ENCODE results near the gene KRTAP10-2.

The KRTAP10-2 gene

GRCh38 chr21:44579056-44579832, 27.9 kb upstream of the KRTAP10-2 start:
- no peaks in the 10 kb centered on the region for H3K79me2 ChIP-seq (ENCODE audit: insufficient read depth, low read depth)
- no peaks in the 10 kb centered on the region for H3K4me1 ChIP-seq (ENCODE audit: low read depth, poor library complexity, severe bottlenecking)
- H4K20me1 ChIP-seq (ENCODE audit: insufficient read depth) = no peaks in the 10 kb centered on the region
- no peak for TF ChIP-seq CTCF (conservative IDR thresholded peaks at IDR 0.05; ENCODE audit: low read depth, low read length)
- no peak overlapping the region for H2AFZ ChIP-seq (ENCODE audit: low read depth)
- no peak overlapping the region for H3K4me2 ChIP-seq
- peaks cover 50% of the 10 kb centered on the region; the same call in 1 of the 2 replicates for H3K27me3 ChIP-seq (ENCODE audit: insufficient read depth, low read depth)
- H3K9ac ChIP-seq = no peak overlapping the region
- no peak overlapping the region for H3K27ac ChIP-seq
- no peaks in the 10 kb centered on the region for H3K36me3 ChIP-seq (ENCODE audit: insufficient read depth)
- H3K4me3 ChIP-seq (IDR thresholded peaks at IDR 0.05; ENCODE audit: insufficient read depth, low read depth, low read length) = no peak overlapping the region

- H3K9ac ChIP-seq = no peak overlapping the region
- no peak overlapping the region for H3K4me2 ChIP-seq
- H2AFZ ChIP-seq (ENCODE audit: low read depth) = no peak overlapping the region
- no peaks in the 10 kb centered on the region for H3K79me2 ChIP-seq (ENCODE audit: insufficient read depth, low read depth)
- no peaks in the 10 kb centered on the region for H3K36me3 ChIP-seq (ENCODE audit: insufficient read depth)
- H3K27ac ChIP-seq = no peak overlapping the region
- H3K4me1 ChIP-seq (ENCODE audit: low read depth, poor library complexity, severe bottlenecking) = no peaks in the 10 kb centered on the region
- H3K27me3 ChIP-seq (ENCODE audit: insufficient read depth, low read depth) = peaks cover 46% of the 10 kb centered on the region; the same call in 1 of the 2 replicates
- H4K20me1 ChIP-seq (ENCODE audit: insufficient read depth) = no peaks in the 10 kb centered on the region
- H3K4me3 ChIP-seq (IDR thresholded peaks at IDR 0.05; ENCODE audit: insufficient read depth, low read depth, low read length) = no peak overlapping the region
- no peak for TF ChIP-seq CTCF (conservative IDR thresholded peaks at IDR 0.05; ENCODE audit: low read depth, low read length)
Observed at GRCh38 chr21:44578371-44579055, 27.2 kb upstream of the KRTAP10-2 start.

GRCh38 chr21:44576025-44576420, 24.7 kb upstream of the KRTAP10-2 start:
- no peak overlapping the region for H3K4me2 ChIP-seq
- H3K79me2 ChIP-seq (ENCODE audit: insufficient read depth, low read depth) = no peaks in the 10 kb centered on the region
- no peak overlapping the region for H3K4me3 ChIP-seq (IDR thresholded peaks at IDR 0.05; ENCODE audit: insufficient read depth, low read depth, low read length)
- H3K27me3 ChIP-seq (ENCODE audit: insufficient read depth, low read depth) = peaks cover 50% of the 10 kb centered on the region
- H3K4me1 ChIP-seq (ENCODE audit: low read depth, poor library complexity, severe bottlenecking) = no peaks in the 10 kb centered on the region
- no peak overlapping the region for H2AFZ ChIP-seq (ENCODE audit: low read depth)
- H3K27ac ChIP-seq = no peak overlapping the region
- H3K9ac ChIP-seq = no peak overlapping the region
- H4K20me1 ChIP-seq (ENCODE audit: insufficient read depth) = no peaks in the 10 kb centered on the region
- no peak for TF ChIP-seq CTCF (conservative IDR thresholded peaks at IDR 0.05; ENCODE audit: low read depth, low read length)
- no peaks in the 10 kb centered on the region for H3K36me3 ChIP-seq (ENCODE audit: insufficient read depth)

GRCh38 chr21:44575307-44576024, 24.2 kb upstream of the KRTAP10-2 start:
- Histone ChIP-seq H3K4me2 (no peak overlapping the region), H3K36me3 (ENCODE audit: insufficient read depth) (no peaks in the 10 kb centered on the region), H3K27me3 (ENCODE audit: insufficient read depth, low read depth) (peaks cover 50% of the 10 kb centered on the region), H3K4me1 (ENCODE audit: low read depth, poor library complexity, severe bottlenecking) (no peaks in the 10 kb centered on the region), H2AFZ (ENCODE audit: low read depth) (no peak overlapping the region), H3K9ac (no peak overlapping the region), H3K27ac (no peak overlapping the region), H4K20me1 (ENCODE audit: insufficient read depth) (no peaks in the 10 kb centered on the region), H3K79me2 (ENCODE audit: insufficient read depth, low read depth) (no peaks in the 10 kb centered on the region), H3K4me3 (IDR thresholded peaks at IDR 0.05; ENCODE audit: insufficient read depth, low read depth, low read length) (no peak overlapping the region)
- TF ChIP-seq CTCF (conservative IDR thresholded peaks at IDR 0.05; ENCODE audit: low read depth, low read length) = no peak
